Kidney glomerular epithelial cell (primary cell): ENCODE measurements around the gene AQR.

Source experiments
- DNase-seq: peaks from one replicate; lab custom pipeline; 2025; lab: John Stamatoyannopoulos, UW

AQR gene

DNA sequence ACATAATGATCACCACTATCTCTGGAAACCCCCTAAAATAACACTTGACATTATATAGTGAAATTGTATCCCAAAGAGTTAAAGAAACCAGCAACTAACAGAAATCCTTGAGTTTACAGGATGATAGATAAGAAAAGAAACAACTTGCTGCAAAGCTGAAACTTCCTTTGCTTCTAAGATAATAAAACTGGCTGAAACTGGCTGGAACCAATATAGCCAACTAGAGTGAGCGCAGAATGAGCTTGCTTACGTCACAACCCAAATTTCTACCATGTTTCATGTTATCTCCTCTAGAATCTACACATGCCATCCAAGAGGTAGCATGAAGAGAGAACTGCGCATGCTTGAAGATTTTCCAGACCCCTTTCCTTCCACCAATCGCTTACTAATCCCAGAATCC lies 90.4 kb downstream of the AQR start:
- DNase-seq, result no peak

DNA sequence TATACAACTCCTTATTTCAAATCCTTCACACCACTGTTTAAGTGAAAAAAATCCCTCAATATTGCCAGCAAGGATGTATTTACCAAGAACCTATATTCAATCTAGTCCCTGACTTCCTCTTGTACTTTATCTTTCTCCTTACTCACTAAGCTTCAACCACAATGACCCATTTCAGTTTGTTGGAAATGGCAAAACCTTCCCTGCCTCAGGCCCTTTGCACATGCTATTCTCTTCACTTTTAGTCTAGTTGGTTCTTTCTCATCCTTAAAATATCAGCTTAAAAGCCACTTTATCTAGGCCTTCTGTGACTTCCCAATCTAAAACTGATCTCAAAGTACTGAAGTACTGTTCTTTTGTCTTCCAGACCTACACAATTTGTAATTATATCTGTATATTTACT lies 92.9 kb downstream of the AQR start:
- DNase-seq, result no peak

DNA sequence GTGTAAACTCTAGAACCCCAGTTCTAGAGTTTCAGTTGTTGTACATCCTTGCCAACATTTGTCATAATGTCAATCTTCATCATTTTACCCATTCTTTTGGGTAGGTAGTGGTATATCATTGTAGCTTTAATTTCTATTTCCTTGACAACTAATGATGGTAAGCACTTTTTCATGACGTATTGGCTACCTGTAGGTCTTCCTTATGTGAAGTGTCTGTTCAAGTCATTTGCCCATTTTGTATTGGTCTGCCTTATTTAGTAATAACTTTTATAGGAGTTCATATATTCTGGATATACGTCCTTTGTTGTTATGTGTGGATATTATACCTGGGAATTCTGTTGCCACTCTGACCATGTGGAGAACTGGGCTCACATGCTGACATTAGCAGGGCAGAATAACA lies 100.4 kb downstream of the AQR start:
- DNase-seq, result no peak

DNA sequence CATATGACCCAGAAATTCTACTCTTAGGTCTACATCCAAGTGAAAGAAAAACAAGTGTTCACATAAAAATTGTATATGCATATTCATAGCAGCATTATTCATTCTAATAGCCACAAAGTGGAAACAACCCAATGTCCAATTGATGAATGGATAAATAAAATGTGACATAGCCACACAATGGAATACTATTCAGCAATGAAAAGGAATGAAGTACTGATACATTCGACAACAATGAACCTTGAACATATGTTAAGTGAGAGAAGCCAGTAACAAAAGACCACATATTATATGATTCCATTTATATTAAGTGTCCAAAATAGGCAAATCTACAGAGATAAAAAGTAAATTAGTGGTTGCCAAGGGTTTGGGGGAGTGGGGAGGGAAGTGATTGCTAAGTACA lies 104.0 kb downstream of the AQR start:
- DNase-seq, result no peak

DNA sequence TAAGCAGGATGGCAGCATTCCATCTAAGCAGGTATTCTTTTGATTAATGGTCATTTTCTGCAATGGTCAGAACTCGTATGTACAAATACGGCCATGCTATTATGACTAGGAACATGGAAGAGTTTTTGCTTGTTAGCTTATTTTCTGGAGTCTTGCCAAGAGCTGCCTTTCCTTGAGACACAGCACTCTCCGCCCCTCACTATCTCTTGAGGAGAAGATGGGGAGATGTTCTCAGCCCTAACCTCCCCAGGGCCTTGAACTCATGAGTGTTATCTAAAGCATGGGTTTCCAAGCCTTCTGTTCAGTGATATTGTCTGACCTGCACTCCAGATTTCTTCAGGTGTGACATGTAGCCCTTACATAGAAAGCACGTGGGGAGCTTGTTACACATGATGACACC lies 108.3 kb downstream of the AQR start:
- DNase-seq, result no peak

DNA sequence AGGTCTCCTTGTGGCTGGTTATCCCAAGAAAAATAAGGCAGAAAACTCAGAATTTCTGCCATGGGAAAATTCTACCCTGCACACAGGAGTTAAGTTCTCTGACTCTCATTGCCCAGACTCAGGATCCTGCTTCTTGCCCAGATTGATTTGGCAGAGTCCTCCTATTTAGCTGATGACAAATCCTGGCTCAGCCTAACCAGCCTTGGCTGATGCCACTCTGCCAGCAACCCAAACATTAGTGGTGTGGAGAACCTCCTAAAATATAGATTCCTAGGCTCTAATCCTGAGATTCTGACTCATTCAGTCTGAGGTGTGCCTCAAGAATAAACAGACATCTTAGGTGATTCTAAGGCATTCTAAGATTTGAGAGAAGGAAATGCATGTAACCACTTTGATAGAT lies 113.6 kb downstream of the AQR start:
- DNase-seq, result no peak

DNA sequence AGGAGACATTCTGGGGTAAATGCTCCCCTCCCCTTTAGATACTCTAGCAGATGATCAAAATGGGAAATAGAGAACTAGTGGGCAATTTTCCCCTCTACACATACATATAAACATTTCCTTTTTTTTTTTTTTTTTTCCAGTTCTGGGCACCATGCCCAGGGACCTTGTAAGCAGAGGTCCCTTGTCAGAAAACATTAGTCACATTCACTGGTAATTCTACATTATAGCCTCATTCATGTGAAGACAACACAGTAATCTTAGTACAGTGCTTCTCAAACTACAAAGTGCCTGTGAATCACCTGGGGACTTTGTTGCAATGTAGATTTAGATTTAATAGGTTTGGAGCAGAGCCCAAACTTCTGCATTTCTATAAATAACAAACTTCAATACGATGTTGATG lies 114.1 kb downstream of the AQR start:
- DNase-seq, result peak; percentile 2

DNA sequence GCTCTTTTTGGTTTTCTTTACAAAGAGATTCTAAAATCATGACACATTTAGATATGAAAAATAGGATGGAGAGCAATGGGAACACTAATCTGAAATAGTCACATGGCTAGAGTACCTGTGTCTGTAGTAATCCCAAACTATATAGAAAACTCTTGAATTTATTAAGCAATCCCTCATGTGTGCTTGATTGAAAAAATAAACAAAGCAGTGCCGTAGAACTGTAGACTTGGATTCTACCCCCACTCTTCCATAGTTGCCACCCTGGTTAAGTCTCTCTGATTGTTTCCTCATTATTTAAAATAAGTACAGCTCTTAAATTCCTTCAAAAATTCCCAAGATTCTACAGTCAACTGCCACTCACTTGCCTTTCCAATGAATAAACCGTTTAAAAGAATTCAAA lies 115.3 kb downstream of the AQR start:
- no peak for DNase-seq

DNA sequence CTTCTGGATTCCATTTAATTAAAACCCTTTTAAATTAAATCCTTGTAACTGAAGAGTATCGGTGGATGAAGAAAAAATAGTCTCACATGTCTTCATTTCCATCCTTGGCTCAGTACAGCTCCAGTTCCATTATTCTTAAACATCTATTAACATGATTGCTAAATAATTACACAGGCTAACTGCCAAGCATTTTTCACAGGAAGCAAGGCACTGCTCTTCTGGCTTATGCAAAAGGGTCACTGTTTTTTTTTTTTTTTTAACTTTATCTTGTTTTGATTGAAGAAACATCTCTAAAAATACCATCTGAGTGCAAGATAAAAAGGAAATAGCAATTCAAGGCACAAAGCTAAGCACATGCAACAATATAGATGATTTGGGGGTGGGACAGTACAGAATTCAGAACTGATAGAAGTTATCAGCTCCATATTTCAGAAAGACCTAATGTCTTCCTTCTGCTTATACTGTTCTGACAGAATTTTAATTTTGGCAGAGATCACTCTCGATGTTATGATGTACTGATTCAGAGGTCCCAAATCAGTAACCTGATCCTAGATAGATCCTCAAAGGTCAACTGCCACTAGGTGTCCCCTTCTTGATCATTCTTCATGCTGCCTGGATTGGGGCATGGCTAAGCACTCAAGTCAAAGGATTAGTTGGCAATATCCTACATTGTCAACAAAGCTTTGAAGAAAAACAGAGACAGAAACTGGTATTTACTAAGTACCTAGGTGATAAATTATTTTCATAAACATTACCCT lies 116.4 kb downstream of the AQR start:
- DNase-seq, result no peak

DNA sequence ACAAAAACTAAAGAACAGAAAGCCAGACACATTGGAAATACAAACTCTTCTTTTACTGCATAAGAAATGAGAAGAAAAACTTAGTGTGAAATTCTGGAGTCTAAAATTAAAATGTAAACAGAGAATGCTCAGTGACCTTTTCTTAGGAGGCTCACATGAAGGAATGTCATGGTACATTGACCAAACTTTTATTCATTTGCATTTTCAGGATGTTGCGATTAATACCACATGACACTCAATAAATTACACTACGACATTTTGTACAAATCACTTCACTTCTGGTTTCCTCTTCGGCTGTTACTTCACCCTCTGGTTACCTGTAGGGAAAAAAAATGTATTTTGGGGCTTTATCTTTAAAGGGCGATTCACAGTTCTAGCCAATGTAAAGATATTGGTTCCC lies 117.8 kb downstream of the AQR start:
- DNase-seq, result no peak

DNA sequence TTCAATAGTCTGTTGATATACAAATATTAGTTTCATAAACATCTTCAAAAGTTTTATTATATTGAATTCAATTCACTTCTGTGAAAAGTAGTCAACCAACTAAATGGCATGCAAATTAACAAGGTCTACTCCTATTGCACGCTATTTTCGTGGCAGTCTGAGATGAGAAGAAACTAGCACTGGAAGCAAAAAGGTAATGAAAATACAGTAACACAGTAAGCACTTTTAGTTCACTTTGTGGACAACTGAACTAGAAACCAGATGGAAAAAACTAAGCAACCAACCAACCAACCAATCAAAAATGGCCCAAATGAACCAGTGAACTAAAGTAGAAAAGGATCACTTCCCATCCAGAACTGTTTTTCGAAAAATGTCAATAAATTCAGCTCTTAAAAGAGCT lies 118.5 kb downstream of the AQR start:
- no peak for DNase-seq

DNA sequence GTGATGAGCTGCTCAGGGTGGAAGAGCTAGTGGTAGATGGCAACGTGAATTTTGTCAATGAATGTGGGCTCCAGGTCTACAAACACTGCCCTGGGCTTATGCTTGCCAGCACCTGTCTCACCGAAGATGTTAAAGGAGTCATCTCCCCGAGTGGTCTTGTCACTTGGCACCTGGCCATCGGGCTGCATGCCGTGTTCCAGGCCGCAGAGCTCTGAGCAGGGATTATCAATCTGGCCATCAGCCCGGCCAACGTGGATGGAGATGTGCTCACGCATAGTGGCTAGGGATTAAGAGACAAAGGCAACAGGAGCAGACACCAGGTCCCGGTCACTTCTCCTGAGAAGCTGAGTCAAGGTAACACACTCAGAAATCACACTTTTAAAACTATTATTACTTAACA lies 119.4 kb downstream of the AQR start:
- no peak for DNase-seq

DNA sequence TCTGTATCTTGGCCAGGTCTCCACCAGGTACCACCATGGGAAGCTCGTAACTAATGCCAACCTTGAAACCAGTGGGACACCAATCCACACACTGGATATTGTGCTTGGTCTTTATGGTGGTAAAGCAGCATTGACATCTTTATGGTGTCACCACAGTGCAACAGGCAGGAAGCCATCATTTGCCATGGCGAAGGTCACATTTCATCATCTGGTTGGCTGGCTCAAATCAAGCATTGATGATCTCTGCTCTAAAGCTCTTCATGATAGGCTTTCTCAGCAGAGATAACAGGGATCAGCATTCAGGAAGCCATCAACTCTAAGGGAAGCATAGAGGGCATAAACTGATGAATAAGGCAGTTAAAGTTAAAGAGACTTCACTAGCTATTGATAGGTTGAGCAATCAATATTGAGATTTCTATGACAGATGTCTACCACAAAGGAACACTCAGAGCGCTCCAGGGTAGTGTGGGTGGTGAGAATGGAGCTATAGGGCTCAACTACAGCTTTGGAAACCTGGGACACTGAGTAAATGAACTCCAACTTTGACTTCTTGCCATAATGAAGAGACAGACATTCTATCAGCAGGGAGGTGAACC lies 120.1 kb downstream of the AQR start:
- DNase-seq, result no peak

DNA sequence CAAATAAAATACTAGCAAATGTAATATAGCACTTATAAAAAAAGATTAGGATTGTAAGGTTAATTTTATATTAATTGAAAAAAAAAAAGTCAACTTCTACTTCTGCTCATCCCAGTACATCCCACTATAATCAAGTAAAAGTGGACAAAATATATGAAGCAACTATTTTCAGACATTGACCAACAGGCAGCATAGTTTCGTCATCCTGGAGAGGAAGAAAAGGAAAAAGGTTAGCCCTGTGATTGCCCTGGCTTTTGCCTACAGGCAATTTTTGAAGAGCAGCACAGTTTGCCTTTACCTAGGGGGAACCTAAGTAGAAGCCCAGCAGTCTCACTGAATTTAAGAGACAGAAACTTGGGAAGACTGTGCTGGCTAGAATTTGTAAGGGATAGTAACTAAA lies 121.9 kb downstream of the AQR start:
- DNase-seq, result no peak

DNA sequence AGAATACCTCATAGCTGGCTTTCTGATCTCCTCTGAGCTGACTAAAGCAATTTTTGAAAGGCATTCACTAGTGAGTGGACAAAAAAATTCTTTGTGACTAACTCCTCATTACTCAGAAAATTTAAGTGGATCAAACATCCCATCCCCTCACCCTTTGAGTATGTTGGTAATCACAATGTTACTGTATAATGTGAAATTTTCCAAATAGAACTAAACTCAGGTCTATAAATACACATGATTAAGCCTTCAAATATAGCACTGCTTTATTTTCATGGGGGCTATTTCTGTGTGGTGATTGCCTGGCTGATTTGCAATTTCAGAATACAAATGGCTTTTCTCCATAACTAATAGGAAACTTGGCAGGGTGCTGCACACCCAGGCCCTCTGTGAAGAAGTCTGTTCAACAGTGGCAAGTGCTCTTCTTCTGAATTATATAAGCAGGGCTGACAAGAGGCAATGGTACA lies 128.2 kb downstream of the AQR start:
- DNase-seq, result no peak

DNA sequence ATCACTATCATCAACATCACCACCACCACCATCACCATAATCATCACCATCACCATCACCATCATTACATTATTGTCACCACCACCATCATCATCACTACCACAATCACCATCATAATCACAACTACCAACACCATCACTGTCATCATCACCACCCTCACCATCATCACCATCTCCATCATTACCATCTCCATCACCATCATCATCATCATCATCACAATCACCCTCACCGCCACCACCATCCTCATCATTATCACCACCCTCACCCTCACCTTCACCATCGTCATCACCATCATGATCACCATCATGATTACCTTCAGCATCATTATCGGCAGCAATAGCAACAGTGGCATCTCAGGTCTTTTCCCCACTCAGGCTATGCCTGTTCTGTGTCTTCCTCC lies 131.3 kb downstream of the AQR start:
- DNase-seq, result no peak

DNA sequence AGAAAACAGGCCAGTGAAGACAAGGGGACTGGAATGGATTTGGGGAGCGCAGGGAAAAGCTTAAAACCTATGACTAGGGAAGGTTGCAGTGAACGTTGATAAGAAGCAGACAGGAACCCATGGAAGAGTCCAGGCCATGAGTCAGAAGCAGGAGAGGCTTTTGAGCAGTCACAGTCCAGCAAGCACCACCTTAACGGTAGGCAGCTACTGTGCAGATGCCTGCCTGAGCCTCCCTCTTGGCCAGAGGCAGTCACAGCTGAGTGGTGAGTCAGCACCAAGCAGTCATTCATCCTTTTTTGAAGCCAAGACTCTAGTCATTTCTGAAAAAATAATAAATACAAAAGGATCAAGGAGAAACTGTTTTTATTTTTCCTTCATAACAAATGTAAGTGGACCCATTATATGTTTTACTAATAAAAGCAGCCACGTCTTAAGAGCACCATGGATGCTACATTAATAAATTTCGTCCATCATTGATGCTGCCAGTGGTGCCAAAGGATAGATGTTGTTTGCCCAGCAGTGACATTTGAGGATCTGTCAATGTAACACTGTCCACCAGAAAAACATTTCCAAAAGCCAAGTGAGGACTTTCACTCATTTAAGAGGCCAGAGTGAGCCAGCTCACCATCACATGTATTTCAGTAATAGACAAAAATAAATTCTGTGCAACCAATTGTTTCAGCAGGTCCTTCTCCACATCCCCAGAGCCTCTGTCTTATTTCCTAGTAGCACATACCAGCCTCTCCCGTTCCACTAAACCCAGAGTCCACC lies 132.1 kb downstream of the AQR start:
- peak; percentile 95 for DNase-seq

DNA sequence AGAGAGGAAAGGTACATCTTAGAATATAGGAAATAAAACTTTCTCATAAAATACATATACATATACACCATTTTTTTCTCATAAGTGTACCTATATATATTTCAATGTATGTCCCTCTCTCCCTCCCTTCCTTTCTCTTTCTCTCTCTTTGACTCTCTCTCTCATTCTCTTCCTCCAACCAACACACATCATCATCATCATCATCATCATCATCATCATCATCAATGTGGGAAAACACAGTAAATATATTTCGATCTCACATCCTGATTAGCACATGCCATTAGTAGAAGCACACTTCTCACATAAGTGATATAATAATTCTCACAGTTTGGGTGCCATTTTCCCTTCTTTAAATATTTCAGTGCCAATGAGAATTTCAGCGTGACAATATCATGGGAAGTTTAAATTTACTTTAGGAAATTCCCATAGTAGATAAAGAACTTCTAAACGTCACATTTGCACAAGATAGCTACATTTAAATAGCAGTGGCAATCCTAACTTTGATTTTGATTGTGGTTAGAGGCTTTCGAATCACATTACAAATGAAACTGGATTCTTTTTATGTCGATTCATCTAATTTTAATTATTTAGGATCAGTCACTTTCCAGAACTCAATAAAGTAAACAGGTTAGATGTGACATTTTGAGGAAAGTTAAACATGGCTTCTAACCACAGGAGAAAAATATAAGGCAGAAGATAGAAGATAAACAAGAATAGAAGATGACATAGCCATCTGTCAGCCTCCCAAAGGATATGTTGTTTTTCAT lies 141.2 kb downstream of the AQR start:
- no peak for DNase-seq

DNA sequence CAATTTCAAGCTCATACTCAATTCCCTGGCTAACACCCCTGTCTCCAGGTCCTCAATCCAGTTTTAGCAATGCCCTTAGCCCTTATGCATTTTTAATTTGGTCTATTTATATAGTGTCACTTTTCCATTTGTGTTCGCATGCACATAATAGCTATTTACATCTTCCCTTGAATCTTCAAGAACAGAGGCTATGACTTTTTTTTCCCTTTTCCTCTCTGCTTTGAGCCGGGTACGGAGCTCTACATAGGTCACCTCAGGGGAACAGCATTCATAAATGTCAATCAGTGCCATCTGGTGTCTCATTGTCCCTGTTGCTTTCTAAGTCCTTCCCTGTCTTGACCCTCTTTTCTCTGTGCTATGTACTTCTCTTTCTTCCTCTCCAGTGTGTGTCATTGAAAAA lies 147.7 kb downstream of the AQR start:
- no peak for DNase-seq

DNA sequence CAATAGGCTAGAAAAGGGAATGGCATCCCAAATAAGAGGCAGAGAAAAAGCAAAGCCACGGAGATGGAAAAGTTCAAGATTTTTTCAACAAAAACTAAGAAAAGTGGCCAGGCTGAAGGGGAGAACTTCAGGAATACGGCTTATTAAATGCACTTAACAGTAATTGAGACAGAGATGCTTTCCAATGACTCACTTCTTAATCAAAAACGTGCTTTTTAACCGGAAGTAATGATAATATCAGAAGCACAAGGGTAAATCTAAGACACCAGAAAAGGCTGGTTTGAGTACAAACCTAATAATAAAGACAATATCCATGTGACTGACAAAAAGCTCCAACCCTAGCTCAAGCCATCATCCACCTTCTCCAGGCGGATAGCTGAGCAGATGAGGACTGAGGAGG lies 149.4 kb downstream of the AQR start:
- no peak for DNase-seq

DNA sequence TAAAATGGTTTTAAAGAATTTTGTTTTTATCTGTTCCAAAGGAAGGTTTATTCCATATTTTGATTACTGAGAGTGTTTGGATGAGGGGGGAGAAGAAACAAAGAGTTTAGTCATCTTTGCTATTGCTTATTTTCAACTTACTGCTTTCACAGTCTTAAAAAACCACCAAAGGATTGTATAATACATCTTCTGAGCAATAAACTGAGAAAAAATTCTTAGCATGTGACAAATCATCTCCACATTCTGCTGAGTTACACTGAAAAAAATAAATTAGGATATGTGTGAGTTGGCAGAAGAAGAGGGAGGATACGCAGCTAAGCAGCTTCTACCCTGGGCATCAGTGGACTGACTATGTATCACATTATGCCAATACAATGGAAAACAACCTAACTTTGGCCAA lies 151.0 kb downstream of the AQR start:
- no peak for DNase-seq

DNA sequence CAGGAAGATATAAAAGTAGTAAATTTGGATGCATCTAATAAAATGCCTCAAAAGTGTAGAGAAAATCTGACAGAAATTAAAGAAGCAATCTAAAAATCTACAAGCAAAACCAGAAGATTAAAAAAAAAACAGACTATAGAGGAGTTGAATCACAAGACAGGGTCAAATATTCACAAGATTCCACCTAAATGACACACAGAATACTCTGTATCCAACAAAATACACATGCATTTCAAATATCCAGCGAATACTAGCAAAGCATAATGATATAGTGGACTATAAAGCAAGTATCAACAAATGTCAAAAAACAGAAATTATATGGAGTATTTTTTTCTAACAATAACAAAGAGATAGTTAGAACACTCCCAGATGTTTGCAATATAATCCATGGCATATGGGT lies 153.7 kb downstream of the AQR start:
- DNase-seq, result no peak
